Neuron (in vitro differentiated cells): ENCODE data around the gene NIPBL.
"Not testable (repeated sequence)": the region's sequence is repeated elsewhere in the genome, so short reads cannot be mapped to it uniquely, and the experiment has no call there.

Experiments used
- H2AFZ ChIP-seq: one replicate; pipeline ENCODE4 v1.6.1; 2013; ENCODE audit warnings: low read depth, mild to moderate bottlenecking, inconsistent platforms, low read length, moderate library complexity
- H3K27me3 ChIP-seq: one replicate; pipeline ENCODE4 v1.6.1; 2013; ENCODE audit warnings: low read length; ENCODE audit not compliant: insufficient read depth
- H3K36me3 ChIP-seq: one replicate; pipeline ENCODE4 v1.6.1; 2013; ENCODE audit warnings: low read length; ENCODE audit not compliant: insufficient read depth
- H3K4me1 ChIP-seq: one replicate; pipeline ENCODE4 v1.6.1; 2013; ENCODE audit warnings: low read length; ENCODE audit not compliant: insufficient read depth
- H3K4me3 ChIP-seq: 2 replicates; pipeline ENCODE4 v1.5.1; 2013; ENCODE audit warnings: mild to moderate bottlenecking, low read length, moderate library complexity
- H3K9me3 ChIP-seq: one replicate; pipeline ENCODE4 v1.6.1; 2013; ENCODE audit warnings: low read length

NIPBL gene

GRCh38 chr5:36882250-36882649, 5.7 kb downstream of the NIPBL start:
- H3K36me3 ChIP-seq: peaks cover 11% of the 10 kb centered on the region
- H3K27me3 ChIP-seq: no peaks in the 10 kb centered on the region
- no peak overlapping the region for H3K4me3 ChIP-seq
- no peak overlapping the region for H2AFZ ChIP-seq
- H3K9me3 ChIP-seq: peaks cover 3% of the 10 kb centered on the region
- H3K4me1 ChIP-seq: peaks cover 20% of the 10 kb centered on the region

GRCh38 chr5:36883894-36884462, 7.4 kb downstream of the NIPBL start:
- Histone ChIP-seq H2AFZ (no peak overlapping the region), H3K4me1 (peaks cover 17% of the 10 kb centered on the region), H3K27me3 (no peaks in the 10 kb centered on the region), H3K9me3 (peaks cover 3% of the 10 kb centered on the region), H3K4me3 (no peak overlapping the region), H3K36me3 (peaks cover 14% of the 10 kb centered on the region)

- Histone ChIP-seq H3K4me3 (no peak overlapping the region), H3K36me3 (peaks cover 14% of the 10 kb centered on the region), H3K9me3 (peaks cover 3% of the 10 kb centered on the region), H3K27me3 (no peaks in the 10 kb centered on the region), H3K4me1 (peaks cover 8% of the 10 kb centered on the region), H2AFZ (no peak overlapping the region)
Measured at GRCh38 chr5:36885149-36885548, 8.6 kb downstream of the NIPBL start.

- no peak overlapping the region for H3K4me3 ChIP-seq
- no peaks in the 10 kb centered on the region for H3K27me3 ChIP-seq
- peaks cover 15% of the 10 kb centered on the region for H3K36me3 ChIP-seq
- peaks cover 3% of the 10 kb centered on the region for H3K9me3 ChIP-seq
- peaks cover 2% of the 10 kb centered on the region for H3K4me1 ChIP-seq
- H2AFZ ChIP-seq: no peak overlapping the region
Measured at GRCh38 chr5:36885566-36886485, 9.3 kb downstream of the NIPBL start.

GRCh38 chr5:36886791-36887190, 10.2 kb downstream of the NIPBL start:
- Histone ChIP-seq H3K36me3 (peaks cover 18% of the 10 kb centered on the region), H2AFZ (no peak overlapping the region), H3K4me3 (no peak overlapping the region), H3K4me1 (no peaks in the 10 kb centered on the region), H3K9me3 (peaks cover 5% of the 10 kb centered on the region), H3K27me3 (no peaks in the 10 kb centered on the region)

GRCh38 chr5:36887532-36887931, 11.0 kb downstream of the NIPBL start:
- H3K4me1 ChIP-seq: no peaks in the 10 kb centered on the region
- no peak overlapping the region for H3K4me3 ChIP-seq
- H2AFZ ChIP-seq: no peak overlapping the region
- H3K27me3 ChIP-seq: no peaks in the 10 kb centered on the region
- H3K36me3 ChIP-seq: peaks cover 18% of the 10 kb centered on the region
- peaks cover 5% of the 10 kb centered on the region for H3K9me3 ChIP-seq

GRCh38 chr5:36888303-36888702, 11.7 kb downstream of the NIPBL start:
- Histone ChIP-seq H3K4me3 (no peak overlapping the region), H3K4me1 (no peaks in the 10 kb centered on the region), H3K36me3 (peaks cover 18% of the 10 kb centered on the region), H3K9me3 (peaks cover 5% of the 10 kb centered on the region), H3K27me3 (no peaks in the 10 kb centered on the region), H2AFZ (no peak overlapping the region)

GRCh38 chr5:36889264-36889663, 12.7 kb downstream of the NIPBL start:
- H2AFZ ChIP-seq: no peak overlapping the region
- H3K4me3 ChIP-seq: no peak overlapping the region
- no peaks in the 10 kb centered on the region for H3K4me1 ChIP-seq
- peaks cover 5% of the 10 kb centered on the region for H3K9me3 ChIP-seq
- peaks cover 18% of the 10 kb centered on the region for H3K36me3 ChIP-seq
- no peaks in the 10 kb centered on the region for H3K27me3 ChIP-seq

- H3K4me3 ChIP-seq: no peak overlapping the region
- no peaks in the 10 kb centered on the region for H3K4me1 ChIP-seq
- peaks cover 2% of the 10 kb centered on the region for H3K9me3 ChIP-seq
- H3K36me3 ChIP-seq: peaks cover 8% of the 10 kb centered on the region
- no peaks in the 10 kb centered on the region for H3K27me3 ChIP-seq
- no peak overlapping the region for H2AFZ ChIP-seq
Measured at GRCh38 chr5:36891266-36891665, 14.7 kb downstream of the NIPBL start.

- not testable (repeated sequence) for H2AFZ ChIP-seq, H3K36me3 ChIP-seq, H3K9me3 ChIP-seq, H3K4me3 ChIP-seq, H3K27me3 ChIP-seq, H3K4me1 ChIP-seq
Measured at GRCh38 chr5:36892085-36892830, 15.7 kb downstream of the NIPBL start.

GRCh38 chr5:36894954-36895353, 18.4 kb downstream of the NIPBL start:
- H3K9me3 ChIP-seq: peaks cover 2% of the 10 kb centered on the region
- peaks cover 5% of the 10 kb centered on the region for H3K36me3 ChIP-seq
- no peak overlapping the region for H2AFZ ChIP-seq
- H3K4me1 ChIP-seq: no peaks in the 10 kb centered on the region
- no peaks in the 10 kb centered on the region for H3K27me3 ChIP-seq
- H3K4me3 ChIP-seq: no peak overlapping the region

- Histone ChIP-seq H2AFZ (no peak overlapping the region), H3K27me3 (no peaks in the 10 kb centered on the region), H3K4me1 (no peaks in the 10 kb centered on the region), H3K4me3 (no peak overlapping the region), H3K9me3 (peaks cover under 1% of the 10 kb centered on the region), H3K36me3 (no peaks in the 10 kb centered on the region)
Measured at GRCh38 chr5:36896476-36896875, 19.9 kb downstream of the NIPBL start.

- Histone ChIP-seq H3K27me3 (no peaks in the 10 kb centered on the region), H3K4me1 (no peaks in the 10 kb centered on the region), H3K4me3 (no peak overlapping the region), H3K9me3 (peaks cover 4% of the 10 kb centered on the region), H3K36me3 (no peaks in the 10 kb centered on the region), H2AFZ (no peak overlapping the region)
Measured at GRCh38 chr5:36897616-36898015, 21.0 kb downstream of the NIPBL start.
